Esophagus muscularis mucosa (tissue), 4 donors: ENCODE data around the gene MRPS27. TPM values are rescaled to one million over a fixed set of nuclear protein-coding genes. Genes with fewer than 3 reads are reported as not detected.

Source experiments
- DNase-seq: peaks from one replicate; pipeline ENCODE4 v3.0.0-alpha.2; 2017; ENCODE audit errors: extremely low spot score
- H3K27ac ChIP-seq, 4 donors: fragments of 200-600 bp; sonication (generic); replicated peaks in 1 of 4; 1 replicate in 3 of 4; 2 replicates in 1 of 4; pipeline ENCODE4 v1.5.1; 2016 to 2019; ENCODE audit warnings: mild to moderate bottlenecking in 1 of 4
- H3K27me3 ChIP-seq, 4 donors: fragments of 200-600 bp; sonication (generic); one replicate each; pipeline versions ENCODE4 v1.5.1 to v1.6.0; 2016 to 2019
- H3K36me3 ChIP-seq, 4 donors: fragments of 200-600 bp; sonication (generic); one replicate each; pipeline ENCODE4 v1.5.1; 2016 to 2019
- H3K4me1 ChIP-seq, 4 donors: fragments of 200-600 bp; sonication (generic); one replicate each; pipeline ENCODE4 v1.5.1; 2016 to 2019
- H3K4me3 ChIP-seq, 4 donors: fragments of 200-600 bp; sonication (generic); 1 replicate in 2 of 4; 2 replicates in 2 of 4; pipeline ENCODE4 v1.5.1; 2016 to 2019; ENCODE audit warnings: mild to moderate bottlenecking in 4 of 4, moderate library complexity in 1 of 4
- H3K9me3 ChIP-seq, 4 donors: fragments of 200-600 bp; sonication (generic); 1 replicate in 3 of 4; 2 replicates in 1 of 4; pipeline ENCODE4 v1.5.1; 2016 to 2019
- EP300 ChIP-seq: sonication (generic); formaldehyde crosslinking; IDR thresholded peaks from one replicate; pipeline ENCODE4 v1.6.1; 2017; ENCODE audit warnings: antibody characterized with exemption
- POLR2A ChIP-seq: fragments of 450-650 bp; IDR thresholded peaks from one replicate; pipeline ENCODE4 v1.6.1; 2017; ENCODE audit warnings: antibody characterized with exemption, moderate library complexity, mild to moderate bottlenecking, low read depth
- POLR2AphosphoS5 ChIP-seq, 2 donors: sonication (generic); formaldehyde crosslinking; IDR thresholded peaks; one replicate each; pipeline ENCODE4 v1.6.1; 2017; ENCODE audit warnings: antibody characterized with exemption in 2 of 2
- WGBS: methylation state at CpG from one replicate; pipeline ENCODE4 v1.1.5; 2018; 5-methylcytosine and 5-hydroxymethylcytosine counted together
- intact Hi-C: fragments of 100-400 bp; cut with DNase I; formaldehyde crosslinking; loops from one replicate; pipeline ENCODE4 v1.15.1; 2023
- total RNA-seq, 4 donors: library from RNA; depleted of rRNA; stranded (reverse); fragments of >200 nt; gene quantifications; one replicate each; pipeline versions ENCODE4 v1.1.0 to v1.2.1, GENCODE V29; 2016
- TF ChIP-seq, protein P1 (sequence below), 3 experiments: fragments of 200-600 bp in 2 of 3; fragments of 450-650 bp in 1 of 3; sonication (generic) in 2 of 3; IDR thresholded peaks; one replicate each; pipeline ENCODE4 v1.5.1; 2017 to 2019; ENCODE audit warnings: antibody characterized with exemption in 3 of 3, mild to moderate bottlenecking in 2 of 3, moderate library complexity in 1 of 3

The MRPS27 gene
- total RNA-seq, 4 donors from 2014 or later = 38.6 to 53.5 (median 45.7) TPM

DNA sequence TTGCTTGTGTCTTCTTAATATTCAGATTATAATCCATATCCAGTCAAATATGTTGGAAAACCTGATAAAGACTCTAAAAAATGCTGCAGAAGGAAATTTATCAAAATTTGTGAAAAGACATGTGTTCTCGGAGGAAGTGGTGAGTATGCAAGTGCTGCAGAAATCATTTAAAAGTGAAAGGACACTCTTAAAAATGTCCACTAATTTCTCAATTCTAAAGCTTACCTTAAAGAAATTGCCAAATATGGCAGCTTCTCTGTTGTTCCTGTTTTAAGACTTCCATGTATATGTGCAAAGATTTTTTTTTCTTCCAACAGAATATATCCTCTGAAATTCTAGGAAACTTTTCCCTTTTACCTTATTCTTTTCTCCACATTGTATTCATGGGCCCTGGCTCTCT, 32.6 kb upstream of the MRPS27 start:
- no peak for DNase-seq
- no peaks in the 10 kb centered on the region for H3K4me1 ChIP-seq
- intact Hi-C loops = no loop called here
- no peaks in the 10 kb centered on the region for H3K36me3 ChIP-seq
- 96% methylated on average over 1 of the region's 1 CpG for WGBS
- no peak overlapping the region for H3K4me3 ChIP-seq
- no peaks in the 10 kb centered on the region for H3K9me3 ChIP-seq
- TF ChIP-seq POLR2AphosphoS5 (IDR thresholded peaks at IDR 0.05) (no peak), EP300 (no peak), POLR2A (no peak)
- TF ChIP-seq, protein P1, sequence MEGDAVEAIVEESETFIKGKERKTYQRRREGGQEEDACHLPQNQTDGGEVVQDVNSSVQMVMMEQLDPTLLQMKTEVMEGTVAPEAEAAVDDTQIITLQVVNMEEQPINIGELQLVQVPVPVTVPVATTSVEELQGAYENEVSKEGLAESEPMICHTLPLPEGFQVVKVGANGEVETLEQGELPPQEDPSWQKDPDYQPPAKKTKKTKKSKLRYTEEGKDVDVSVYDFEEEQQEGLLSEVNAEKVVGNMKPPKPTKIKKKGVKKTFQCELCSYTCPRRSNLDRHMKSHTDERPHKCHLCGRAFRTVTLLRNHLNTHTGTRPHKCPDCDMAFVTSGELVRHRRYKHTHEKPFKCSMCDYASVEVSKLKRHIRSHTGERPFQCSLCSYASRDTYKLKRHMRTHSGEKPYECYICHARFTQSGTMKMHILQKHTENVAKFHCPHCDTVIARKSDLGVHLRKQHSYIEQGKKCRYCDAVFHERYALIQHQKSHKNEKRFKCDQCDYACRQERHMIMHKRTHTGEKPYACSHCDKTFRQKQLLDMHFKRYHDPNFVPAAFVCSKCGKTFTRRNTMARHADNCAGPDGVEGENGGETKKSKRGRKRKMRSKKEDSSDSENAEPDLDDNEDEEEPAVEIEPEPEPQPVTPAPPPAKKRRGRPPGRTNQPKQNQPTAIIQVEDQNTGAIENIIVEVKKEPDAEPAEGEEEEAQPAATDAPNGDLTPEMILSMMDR (IDR thresholded peaks at IDR 0.05) = no peak
- H3K27me3 ChIP-seq = no peaks in the 10 kb centered on the region
- no peak overlapping the region for H3K27ac ChIP-seq

DNA sequence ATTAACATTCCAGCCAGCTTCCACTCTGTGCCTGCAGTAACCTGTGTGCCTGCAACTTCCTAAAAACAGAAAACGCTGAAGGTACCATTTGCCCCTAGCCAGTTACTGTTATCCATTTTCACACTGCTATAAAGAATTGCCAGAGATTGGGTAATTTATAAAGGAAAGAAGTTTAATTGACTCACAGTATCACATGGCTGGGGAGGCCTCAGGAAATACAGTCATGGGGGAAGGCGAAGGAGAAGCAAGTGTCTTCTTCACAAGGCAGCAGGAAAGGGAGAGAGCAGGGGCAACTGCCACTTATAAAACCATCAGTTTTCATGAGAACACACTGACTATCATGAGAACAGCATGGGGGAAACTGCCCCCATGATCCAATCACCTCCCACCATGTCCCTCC, 31.3 kb upstream of the MRPS27 start:
- Histone ChIP-seq H3K36me3 (no peaks in the 10 kb centered on the region), H3K4me1 (no peaks in the 10 kb centered on the region), H3K27me3 (no peaks in the 10 kb centered on the region), H3K4me3 (no peak overlapping the region), H3K27ac (no peak overlapping the region), H3K9me3 (no peaks in the 10 kb centered on the region)
- WGBS = 92% methylated on average over 2 of the region's 2 CpGs
- DNase-seq = no peak
- TF ChIP-seq EP300 = no peak
- TF ChIP-seq POLR2AphosphoS5 (IDR thresholded peaks at IDR 0.05) = no peak
- intact Hi-C loops = no loop called here

DNA sequence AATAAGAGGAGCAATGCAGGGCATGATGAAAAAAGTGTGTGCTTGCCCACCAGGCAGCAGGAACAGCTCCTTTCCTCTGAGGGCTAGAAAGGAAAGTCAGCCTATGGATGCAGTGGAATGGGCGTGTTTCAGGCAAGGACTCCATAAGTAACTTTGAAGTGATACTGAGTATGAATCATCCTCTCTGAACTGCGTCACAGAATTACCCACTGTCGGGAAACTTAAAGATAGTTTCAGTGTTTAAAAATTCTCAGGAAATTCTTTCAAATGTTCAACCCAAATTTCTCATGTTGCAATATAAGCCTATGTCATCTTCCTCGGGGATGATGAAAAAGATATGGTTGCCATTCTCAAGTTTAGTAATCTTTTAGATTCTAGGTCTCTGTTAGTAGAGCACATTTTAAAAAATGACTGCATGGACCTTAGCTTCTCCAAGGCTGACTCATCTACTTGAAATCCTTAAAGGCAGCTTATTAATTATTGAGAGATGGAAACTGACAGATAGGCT, 27.8 kb upstream of the MRPS27 start:
- no peaks in the 10 kb centered on the region for H3K4me1 ChIP-seq
- peaks cover 0 to 23% (median 8%) of the 10 kb centered on the region in 4 donors for H3K36me3 ChIP-seq
- H3K9me3 ChIP-seq = no peaks in the 10 kb centered on the region
- no peak for DNase-seq
- H3K27me3 ChIP-seq = no peaks in the 10 kb centered on the region
- TF ChIP-seq POLR2A = no peak
- TF ChIP-seq, protein P1 (IDR thresholded peaks at IDR 0.05) = no peak
- no peak for TF ChIP-seq POLR2AphosphoS5 (IDR thresholded peaks at IDR 0.05)
- TF ChIP-seq EP300 = no peak
- no peak overlapping the region for H3K27ac ChIP-seq
- intact Hi-C loops = no loop called here
- H3K4me3 ChIP-seq = no peak overlapping the region
- 83% methylated on average over 4 of the region's 4 CpGs for WGBS

DNA sequence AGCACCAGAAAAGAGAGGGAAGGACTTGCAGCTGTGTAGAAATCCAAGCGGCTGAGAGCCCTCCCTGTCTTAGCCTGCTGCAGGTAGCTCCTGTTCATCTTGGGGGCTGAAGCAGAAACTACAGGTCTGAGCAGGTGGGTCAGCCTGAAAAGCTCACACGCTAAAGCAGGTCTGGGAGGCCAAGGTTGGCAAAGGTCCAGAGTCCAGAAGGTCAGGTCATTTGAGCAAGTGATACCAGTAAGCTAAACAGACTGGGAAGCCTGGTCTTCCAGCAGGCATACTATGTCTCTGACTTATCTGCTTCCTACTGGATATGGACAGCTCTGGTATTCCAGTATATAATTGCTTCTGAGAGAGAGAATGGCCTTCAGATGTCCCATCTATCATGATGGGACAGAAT, 26.4 kb upstream of the MRPS27 start:
- H3K36me3 ChIP-seq = peaks cover 0 to 33% (median 10%) of the 10 kb centered on the region in 4 donors
- intact Hi-C loops = no loop called here
- no peak for TF ChIP-seq POLR2AphosphoS5 (IDR thresholded peaks at IDR 0.05)
- TF ChIP-seq POLR2A = no peak
- no peak for TF ChIP-seq EP300
- TF ChIP-seq, protein P1 (IDR thresholded peaks at IDR 0.05) = no peak
- no peaks in the 10 kb centered on the region for H3K9me3 ChIP-seq
- no peaks in the 10 kb centered on the region for H3K4me1 ChIP-seq
- no peak for DNase-seq
- H3K4me3 ChIP-seq = no peak overlapping the region
- 96% methylated on average over 2 of the region's 2 CpGs for WGBS
- H3K27me3 ChIP-seq = no peaks in the 10 kb centered on the region
- no peak overlapping the region for H3K27ac ChIP-seq

DNA sequence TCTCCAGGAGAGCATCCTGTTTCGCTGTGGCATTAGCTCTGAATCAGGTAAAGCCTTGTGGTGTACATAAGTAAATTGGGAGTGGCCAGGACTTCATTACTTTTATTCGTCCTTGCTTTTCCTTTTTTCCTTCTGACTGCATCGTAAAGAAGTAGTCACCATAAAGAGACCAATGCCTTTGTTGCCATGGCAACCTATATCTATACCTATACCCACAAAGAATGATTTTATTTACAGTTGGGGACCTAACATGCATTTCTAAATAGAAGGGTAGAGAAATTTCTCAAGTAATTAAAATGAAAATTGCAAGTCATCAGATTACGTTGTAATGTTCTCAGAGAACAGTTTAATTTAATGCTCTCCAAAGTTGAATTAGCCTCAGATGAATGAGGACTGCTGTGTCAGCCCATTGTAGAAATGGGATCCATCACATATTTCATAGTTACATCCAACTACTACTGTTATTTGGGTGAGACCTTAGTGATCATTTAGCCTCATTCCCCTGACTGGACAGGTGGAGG, 18.7 kb upstream of the MRPS27 start:
- Histone ChIP-seq H3K4me1 (no peaks in the 10 kb centered on the region), H3K4me3 (no peak overlapping the region), H3K36me3 (peaks cover 0 to 68% (median 34%) of the 10 kb centered on the region in 4 donors), H3K9me3 (no peaks in the 10 kb centered on the region), H3K27ac (peak overlapping the region in 1 of 4 donors; percentile 30), H3K27me3 (no peaks in the 10 kb centered on the region)
- 85% methylated on average over 4 of the region's 4 CpGs for WGBS
- DNase-seq = no peak
- TF ChIP-seq, protein P1 (IDR thresholded peaks at IDR 0.05) = no peak
- no peak for TF ChIP-seq EP300
- no peak for TF ChIP-seq POLR2AphosphoS5 (IDR thresholded peaks at IDR 0.05)
- TF ChIP-seq POLR2A = no peak
- intact Hi-C loops = no loop called here
